HL-60 (cell line): ENCODE results near the gene UBXN4.

Experiments used
- DNase-seq, 2 experiments: peaks; one replicate each; pipeline ENCODE4 v3.0.0-alpha.2; 2010 to 2020; ENCODE audit warnings: low read depth in 1 of 2, low spot score in 1 of 2
- H3K27ac ChIP-seq: fragments of 250-450 bp; sonication (Bioruptor Pico); replicated peaks from 2 replicates; pipeline ENCODE4 v1.5.1; 2020; ENCODE audit warnings: mild to moderate bottlenecking, moderate library complexity
- H3K27me3 ChIP-seq: fragments of 250-450 bp; sonication (Bioruptor Pico); 2 replicates; pipeline ENCODE4 v1.5.1; 2021; ENCODE audit warnings: mild to moderate bottlenecking, moderate library complexity; ENCODE audit not compliant: insufficient read depth, poor library complexity, severe bottlenecking
- H3K4me3 ChIP-seq: replicated peaks from 2 replicates; pipeline ENCODE4 v1.5.1; 2011; ENCODE audit warnings: mild to moderate bottlenecking, control low read depth, low read length; ENCODE audit not compliant: insufficient read depth
- CTCF ChIP-seq: IDR thresholded peaks from one replicate; pipeline ENCODE4 v1.5.1; 2011; ENCODE audit warnings: low read length, control low read depth, inconsistent platforms; ENCODE audit not compliant: insufficient read depth
- GABPA ChIP-seq: IDR thresholded peaks from 2 replicates; pipeline ENCODE4 v1.6.1; 2012; ENCODE audit warnings: low read depth
- POLR2AphosphoS5 ChIP-seq: IDR thresholded peaks from 2 replicates; pipeline ENCODE4 v1.6.1; 2012; ENCODE audit warnings: low read depth
- REST ChIP-seq: IDR thresholded peaks from 2 replicates; pipeline ENCODE4 v1.6.1; 2012; ENCODE audit warnings: low read depth; ENCODE audit not compliant: insufficient replicate concordance
- SPI1 ChIP-seq: IDR thresholded peaks from 2 replicates; pipeline ENCODE4 v1.6.1; 2012; ENCODE audit warnings: low read depth, mild to moderate bottlenecking, borderline replicate concordance

Gene UBXN4

GRCh38 chr2:135775420-135775819, 33.8 kb downstream of the UBXN4 start:
- H3K27me3 ChIP-seq, result no peaks in the 10 kb centered on the region
- no peak for DNase-seq
- H3K27ac ChIP-seq, result no peak overlapping the region
- H3K4me3 ChIP-seq, result no peak overlapping the region
- TF ChIP-seq CTCF, result no peak
- TF ChIP-seq SPI1, result no peak
- TF ChIP-seq GABPA, result no peak
- no peak for TF ChIP-seq REST
- TF ChIP-seq POLR2AphosphoS5, result no peak

- Histone ChIP-seq H3K27ac (no peak overlapping the region), H3K4me3 (no peak overlapping the region), H3K27me3 (no peaks in the 10 kb centered on the region)
- no peak for DNase-seq
- TF ChIP-seq CTCF, result no peak
- no peak for TF ChIP-seq GABPA
- TF ChIP-seq SPI1, result no peak
- TF ChIP-seq POLR2AphosphoS5, result no peak
- no peak for TF ChIP-seq REST
Observed at GRCh38 chr2:135776367-135776766, 34.7 kb downstream of the UBXN4 start.

GRCh38 chr2:135782231-135782630, 40.6 kb downstream of the UBXN4 start:
- no peak for TF ChIP-seq GABPA
- TF ChIP-seq POLR2AphosphoS5, result no peak
- no peak for TF ChIP-seq SPI1
- no peak for TF ChIP-seq REST
- TF ChIP-seq CTCF, result no peak
- Histone ChIP-seq H3K27me3 (no peaks in the 10 kb centered on the region), H3K4me3 (no peak overlapping the region), H3K27ac (no peak overlapping the region)
- DNase-seq, result no peak
